Epithelial cell of esophagus (primary cell): ENCODE data around the gene CCDC71L.
"Not testable (repeated sequence)": the region's sequence is repeated elsewhere in the genome, so short reads cannot be mapped to it uniquely, and the experiment has no call there.

Experiments used
- DNase-seq: peaks from one replicate; pipeline ENCODE4 v3.0.0; 2010; ENCODE audit warnings: low read depth
- H3K4me3 ChIP-seq: 2 replicates; pipeline ENCODE4 v1.5.1; 2011; ENCODE audit warnings: mild to moderate bottlenecking, low read length, control low read depth
- CTCF ChIP-seq: IDR thresholded peaks from 2 replicates; pipeline ENCODE4 v1.5.1; 2011; ENCODE audit warnings: low read depth, mild to moderate bottlenecking, low read length, control low read depth, inconsistent platforms; ENCODE audit not compliant: insufficient read depth; ENCODE audit errors: missing control alignments

The CCDC71L gene

GRCh38 chr7:106681815-106682495, 21.0 kb upstream of the CCDC71L start:
- peak; percentile 22 for DNase-seq
- H3K4me3 ChIP-seq, result no peak overlapping the region

GRCh38 chr7:106679153-106679931, 18.4 kb upstream of the CCDC71L start:
- peak; percentile 30 for DNase-seq
- no peak overlapping the region for H3K4me3 ChIP-seq
- no peak for TF ChIP-seq CTCF

More at GRCh38 chr7:106681815-106682495, 21.0 kb upstream of the CCDC71L start:
- no peak for TF ChIP-seq CTCF

GRCh38 chr7:106678795-106679152, 17.8 kb upstream of the CCDC71L start:
- no peak overlapping the region for H3K4me3 ChIP-seq
- DNase-seq, result no peak
- no peak for TF ChIP-seq CTCF

GRCh38 chr7:106676506-106676905, 15.5 kb upstream of the CCDC71L start:
- DNase-seq, H3K4me3 ChIP-seq: not testable (repeated sequence)

- not testable (repeated sequence) for DNase-seq, H3K4me3 ChIP-seq
Observed at GRCh38 chr7:106673688-106674087, 12.7 kb upstream of the CCDC71L start.

GRCh38 chr7:106671930-106672329, 11.0 kb upstream of the CCDC71L start:
- not testable (repeated sequence) for DNase-seq

GRCh38 chr7:106671160-106671559, 10.2 kb upstream of the CCDC71L start:
- no peak overlapping the region for H3K4me3 ChIP-seq
- DNase-seq, result no peak
- TF ChIP-seq CTCF, result no peak

More at GRCh38 chr7:106671930-106672329, 11.0 kb upstream of the CCDC71L start:
- not testable (repeated sequence) for H3K4me3 ChIP-seq

- no peak for TF ChIP-seq CTCF
- no peak overlapping the region for H3K4me3 ChIP-seq
- peak; percentile 37 for DNase-seq
Observed at GRCh38 chr7:106668861-106669524, 8.0 kb upstream of the CCDC71L start.
